ENCODE results near the gene ZNF516. TPM values are rescaled to one million over a fixed set of nuclear protein-coding genes. Genes with fewer than 3 reads are reported as not detected.

The ZNF516 gene
- total RNA-seq, 3 donors from 2014 or later (not counting 1 experiment from before 2014, with no cell fraction given): 49.1 to 60.0 (median 52.4) TPM

- peak in 1 of 2 donors; percentile 11 for DNase-seq
- intact Hi-C loops (cut with micrococcal nuclease): no loop called here
- Histone ChIP-seq H3K36me3 (ENCODE audit: control insufficient read depth, insufficient read depth, low read length) (no peaks in the 10 kb centered on the region), H3K27ac (ENCODE audit: low read length) (no peak overlapping the region), H3K9me3 (ENCODE audit: control insufficient read depth, insufficient read depth, low read length) (no peaks in the 10 kb centered on the region), H3K27me3 (ENCODE audit: control insufficient read depth, insufficient read depth, low read length) (peaks cover 6% of the 10 kb centered on the region), H3K4me3 (ENCODE audit: low read length) (no peak overlapping the region), H3K4me1 (ENCODE audit: control insufficient read depth, insufficient read depth, low read length) (peaks cover 12% of the 10 kb centered on the region)
- no peak for TF ChIP-seq CTCF (IDR thresholded peaks at IDR 0.05)
- Mint-ChIP-seq H3K27me3 (ENCODE audit: low read depth in 2 of 2) (peaks cover 17 to 29% of the 10 kb centered on the region in 2 donors), H3K4me3 (peak overlapping the region; percentile 90), H3K27ac (peak overlapping the region; percentile 29 to 35), H3K4me1 (peaks cover 16 to 22% of the 10 kb centered on the region in 2 donors), H3K9me3 (no peaks in the 10 kb centered on the region), H3K36me3 (no peaks in the 10 kb centered on the region)
- 34% methylated on average over 27 of the region's 28 CpGs for WGBS (ENCODE audit: insufficient coverage)
- ATAC-seq: peak; percentile 62 to 69 (median 62)
These were observed 33.7 kb upstream of the ZNF516 start for GRCh38 chr18:76528477-76529432.

- no peak for DNase-seq
- no peak for ATAC-seq
- H3K36me3 ChIP-seq (ENCODE audit: control insufficient read depth, insufficient read depth, low read length): no peaks in the 10 kb centered on the region
- no peak overlapping the region for H3K27ac Mint-ChIP-seq
- peaks cover 6% of the 10 kb centered on the region for H3K27me3 ChIP-seq (ENCODE audit: control insufficient read depth, insufficient read depth, low read length)
- H3K27me3 Mint-ChIP-seq (ENCODE audit: low read depth in 2 of 2): peaks cover 21 to 41% of the 10 kb centered on the region in 2 donors
- no peaks in the 10 kb centered on the region for H3K9me3 Mint-ChIP-seq
- no peak overlapping the region for H3K27ac ChIP-seq (ENCODE audit: low read length)
- H3K4me1 Mint-ChIP-seq: peaks cover 16 to 22% of the 10 kb centered on the region in 2 donors
- intact Hi-C loops (cut with micrococcal nuclease): no loop called here
- TF ChIP-seq CTCF (IDR thresholded peaks at IDR 0.05): no peak
- H3K4me3 ChIP-seq (ENCODE audit: low read length): no peak overlapping the region
- H3K4me1 ChIP-seq (ENCODE audit: control insufficient read depth, insufficient read depth, low read length): peaks cover 12% of the 10 kb centered on the region
- no peak overlapping the region for H3K4me3 Mint-ChIP-seq
- whole genome bisulfite sequencing (ENCODE audit: insufficient coverage): 50% methylated on average over 1 of the region's 3 CpGs
- H3K9me3 ChIP-seq (ENCODE audit: control insufficient read depth, insufficient read depth, low read length): no peaks in the 10 kb centered on the region
- no peaks in the 10 kb centered on the region for H3K36me3 Mint-ChIP-seq
These were observed 30.9 kb upstream of the ZNF516 start for GRCh38 chr18:76525911-76526310.

- H3K4me3 Mint-ChIP-seq: peak overlapping the region; percentile 78
- no peak overlapping the region for H3K4me3 ChIP-seq (ENCODE audit: low read length)
These were observed 30.1 kb upstream of the ZNF516 start for GRCh38 chr18:76524900-76525698.

More at GRCh38 chr18:76524900-76525698, 30.1 kb upstream of the ZNF516 start:
- 66% methylated on average over 19 of the region's 20 CpGs for WGBS (ENCODE audit: insufficient coverage)
- H3K9me3 Mint-ChIP-seq: no peaks in the 10 kb centered on the region
- Histone ChIP-seq H3K27me3 (ENCODE audit: control insufficient read depth, insufficient read depth, low read length) (peaks cover 6% of the 10 kb centered on the region), H3K27ac (ENCODE audit: low read length) (no peak overlapping the region), H3K36me3 (ENCODE audit: control insufficient read depth, insufficient read depth, low read length) (no peaks in the 10 kb centered on the region), H3K9me3 (ENCODE audit: control insufficient read depth, insufficient read depth, low read length) (no peaks in the 10 kb centered on the region), H3K4me1 (ENCODE audit: control insufficient read depth, insufficient read depth, low read length) (peaks cover 12% of the 10 kb centered on the region)
- H3K4me1 Mint-ChIP-seq: peaks cover 16 to 22% of the 10 kb centered on the region in 2 donors
- peak overlapping the region in 1 of 2 donors; percentile 75 for H3K27ac Mint-ChIP-seq
- peak in 2 of 3 donors; percentile 52 to 59 for ATAC-seq
- no peaks in the 10 kb centered on the region for H3K36me3 Mint-ChIP-seq
- peaks cover 21 to 41% of the 10 kb centered on the region in 2 donors for H3K27me3 Mint-ChIP-seq (ENCODE audit: low read depth in 2 of 2)
- intact Hi-C loops (cut with micrococcal nuclease): no loop called here
- DNase-seq: peak in 1 of 2 donors; percentile 41
- no peak for TF ChIP-seq CTCF (IDR thresholded peaks at IDR 0.05)
